Activated naive CD8-positive, alpha-beta T cell (primary cell): Measurements from ENCODE around the gene AGT.

Experiments used
- H3K27ac Mint-ChIP-seq: one replicate; pipeline ENCODE4 v1.8.0; 2021; ENCODE audit warnings: mixed read lengths
- H3K27me3 Mint-ChIP-seq: one replicate; pipeline ENCODE4 v1.8.0; 2021; ENCODE audit warnings: mixed read lengths
- H3K36me3 Mint-ChIP-seq: one replicate; pipeline ENCODE4 v1.8.0; 2021; ENCODE audit warnings: mixed read lengths
- H3K4me1 Mint-ChIP-seq: one replicate; pipeline ENCODE4 v1.8.0; 2021; ENCODE audit warnings: low read depth, mixed read lengths
- H3K4me3 Mint-ChIP-seq: one replicate; pipeline ENCODE4 v1.8.0; 2021; ENCODE audit warnings: mild to moderate bottlenecking, mixed read lengths
- H3K9me3 Mint-ChIP-seq: one replicate; pipeline ENCODE4 v1.8.0; 2021; ENCODE audit warnings: low read depth, mixed read lengths

Gene AGT

DNA sequence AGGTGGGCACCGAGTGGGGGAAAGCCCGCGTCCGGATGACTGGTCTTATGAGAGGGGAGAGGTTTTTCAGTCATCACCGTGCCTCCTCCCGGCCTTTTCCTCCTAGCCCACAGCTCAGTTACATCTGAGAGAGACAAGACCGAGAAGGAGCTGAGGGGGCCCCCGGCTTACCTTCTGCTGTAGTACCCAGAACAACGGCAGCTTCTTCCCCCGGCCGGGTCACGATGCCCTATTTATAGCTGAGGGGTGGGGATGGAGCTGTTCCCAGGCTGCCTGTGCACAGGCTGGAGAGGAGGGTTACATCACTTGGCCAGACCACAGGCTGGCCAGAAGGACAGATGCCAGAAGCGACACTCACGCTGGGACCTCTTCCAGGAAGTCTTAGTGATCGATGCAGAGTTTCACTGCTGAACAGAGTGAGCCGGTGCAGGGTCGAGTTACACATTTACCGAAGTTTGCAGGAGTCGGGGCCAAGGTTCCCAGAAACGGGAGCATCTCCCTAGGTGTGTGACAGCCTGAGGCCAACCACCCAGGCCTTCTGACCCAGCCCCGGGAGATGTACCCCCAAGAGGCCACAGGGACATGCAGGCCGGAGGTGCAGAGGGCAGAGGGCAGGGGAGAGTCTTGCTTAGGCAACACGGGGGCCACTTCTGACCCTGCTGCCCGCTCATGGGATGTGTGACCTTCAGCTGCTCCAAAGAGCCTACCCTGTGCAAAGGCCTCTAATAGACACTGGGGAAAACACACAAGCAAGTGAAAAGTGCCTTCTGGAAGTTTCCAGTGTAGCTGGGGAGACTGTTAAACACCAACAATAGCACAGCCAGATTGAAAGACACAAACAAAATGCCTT, at the start of gene AGT:
AGT (minus strand) TSS at position 208 of the 850 bp plus-strand sequence. CDS start 3,299 bp downstream, outside the sequence.
- no peak within 1 kb of the TSS for H3K4me3 Mint-ChIP-seq
- no peaks in the 10 kb centered on the region for H3K4me1 Mint-ChIP-seq
- peaks cover 3% of the 10 kb centered on the region for H3K9me3 Mint-ChIP-seq
- H3K27ac Mint-ChIP-seq = no peak within 1 kb of the TSS
- peaks cover 2% of the 10 kb centered on the region for H3K36me3 Mint-ChIP-seq
- peaks cover 6% of the 10 kb centered on the region for H3K27me3 Mint-ChIP-seq

DNA sequence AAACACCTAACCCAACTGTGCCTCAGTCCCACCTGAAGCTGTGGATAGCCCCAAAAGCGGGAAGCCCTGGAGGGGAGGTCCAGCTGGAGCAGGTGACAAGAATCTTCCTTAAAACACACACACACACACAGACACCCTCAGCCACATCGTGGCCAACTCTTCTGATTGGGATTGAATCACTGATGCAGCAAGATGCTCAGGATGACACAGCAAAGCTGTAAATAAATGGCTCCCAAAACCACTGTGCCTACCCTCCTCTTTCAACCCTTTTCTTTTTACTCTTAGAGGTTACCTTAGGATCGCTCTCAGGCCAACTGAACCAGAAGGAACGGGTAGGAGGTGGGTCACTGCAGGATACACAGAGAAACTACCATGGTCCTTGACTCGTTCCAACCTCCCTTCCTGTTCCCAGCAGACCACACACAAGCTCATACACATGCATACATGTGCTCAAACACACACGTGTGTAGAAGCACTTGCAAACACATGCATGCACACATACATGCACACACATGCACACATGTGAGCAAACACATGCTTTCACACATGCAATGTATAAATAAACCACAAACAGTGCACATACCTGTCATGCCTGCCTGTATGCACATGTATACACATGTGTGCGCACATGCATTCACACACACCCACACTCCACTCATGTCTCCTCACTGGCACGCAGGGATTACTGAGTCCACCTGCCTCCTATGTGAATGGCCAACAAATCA, 47.7 kb upstream of the AGT start:
- no peaks in the 10 kb centered on the region for H3K4me1 Mint-ChIP-seq
- H3K9me3 Mint-ChIP-seq = no peaks in the 10 kb centered on the region
- no peak overlapping the region for H3K27ac Mint-ChIP-seq
- no peak overlapping the region for H3K4me3 Mint-ChIP-seq
- H3K36me3 Mint-ChIP-seq = no peaks in the 10 kb centered on the region
- peaks cover 7% of the 10 kb centered on the region for H3K27me3 Mint-ChIP-seq

DNA sequence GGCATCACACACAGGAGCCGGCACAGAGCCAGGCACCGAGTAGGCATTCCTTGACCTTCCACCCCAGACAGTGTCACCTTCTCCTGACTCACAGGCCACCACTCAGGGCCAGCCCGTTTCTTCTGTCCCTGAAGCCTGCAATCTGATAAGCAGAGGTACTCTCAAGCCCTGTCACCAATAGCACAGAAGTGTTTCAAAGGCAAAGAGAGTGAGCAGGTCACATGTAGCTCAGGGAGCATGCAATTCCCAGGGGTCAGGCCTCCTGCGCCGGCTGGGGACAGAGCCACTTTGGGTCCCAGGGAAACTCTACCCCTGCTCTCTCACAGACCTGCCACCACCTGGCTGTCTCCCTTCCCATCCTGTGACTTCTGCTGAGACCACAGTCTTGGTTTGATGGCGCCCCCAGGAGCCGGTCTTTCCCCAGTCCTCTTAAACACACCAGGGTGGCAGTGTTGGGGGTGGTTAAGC, 46.5 kb upstream of the AGT start:
- peaks cover 9% of the 10 kb centered on the region for H3K27me3 Mint-ChIP-seq
- H3K9me3 Mint-ChIP-seq = no peaks in the 10 kb centered on the region
- H3K4me1 Mint-ChIP-seq = no peaks in the 10 kb centered on the region
- H3K4me3 Mint-ChIP-seq = no peak overlapping the region
- H3K27ac Mint-ChIP-seq = no peak overlapping the region
- H3K36me3 Mint-ChIP-seq = no peaks in the 10 kb centered on the region

DNA sequence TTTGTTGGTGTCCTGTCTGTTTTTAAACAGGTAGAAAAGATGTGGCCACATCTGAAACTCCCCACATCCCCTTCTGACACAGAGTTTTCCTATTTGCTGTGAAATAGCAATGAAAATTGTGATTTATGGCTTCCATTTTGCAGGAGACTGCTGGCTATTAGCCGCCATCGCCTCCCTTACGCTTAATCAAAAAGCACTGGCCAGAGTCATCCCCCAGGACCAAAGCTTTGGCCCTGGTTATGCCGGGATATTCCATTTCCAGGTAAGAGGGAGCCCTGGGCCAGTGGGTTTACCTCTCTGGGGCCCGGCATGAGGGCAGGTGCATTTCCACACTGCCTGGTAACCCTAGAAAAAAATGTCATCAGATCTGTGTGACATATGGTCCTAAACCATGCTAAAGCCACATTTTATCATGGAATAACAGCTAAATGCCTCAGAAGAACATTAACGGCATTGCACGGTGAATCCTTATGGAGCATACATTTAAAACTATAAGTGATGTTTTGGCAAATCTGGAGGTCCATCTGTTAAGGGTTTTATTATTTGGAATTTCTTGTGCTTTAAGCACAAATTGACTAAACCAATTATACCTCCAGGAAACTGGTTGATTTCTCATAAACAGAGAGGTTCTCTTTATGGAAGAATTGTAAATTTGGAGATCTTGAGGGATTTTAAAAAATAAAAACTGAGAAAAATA, 45.6 kb upstream of the AGT start:
- no peaks in the 10 kb centered on the region for H3K4me1 Mint-ChIP-seq
- H3K36me3 Mint-ChIP-seq = no peaks in the 10 kb centered on the region
- H3K27me3 Mint-ChIP-seq = peaks cover 9% of the 10 kb centered on the region
- no peak overlapping the region for H3K4me3 Mint-ChIP-seq
- no peak overlapping the region for H3K27ac Mint-ChIP-seq
- no peaks in the 10 kb centered on the region for H3K9me3 Mint-ChIP-seq

DNA sequence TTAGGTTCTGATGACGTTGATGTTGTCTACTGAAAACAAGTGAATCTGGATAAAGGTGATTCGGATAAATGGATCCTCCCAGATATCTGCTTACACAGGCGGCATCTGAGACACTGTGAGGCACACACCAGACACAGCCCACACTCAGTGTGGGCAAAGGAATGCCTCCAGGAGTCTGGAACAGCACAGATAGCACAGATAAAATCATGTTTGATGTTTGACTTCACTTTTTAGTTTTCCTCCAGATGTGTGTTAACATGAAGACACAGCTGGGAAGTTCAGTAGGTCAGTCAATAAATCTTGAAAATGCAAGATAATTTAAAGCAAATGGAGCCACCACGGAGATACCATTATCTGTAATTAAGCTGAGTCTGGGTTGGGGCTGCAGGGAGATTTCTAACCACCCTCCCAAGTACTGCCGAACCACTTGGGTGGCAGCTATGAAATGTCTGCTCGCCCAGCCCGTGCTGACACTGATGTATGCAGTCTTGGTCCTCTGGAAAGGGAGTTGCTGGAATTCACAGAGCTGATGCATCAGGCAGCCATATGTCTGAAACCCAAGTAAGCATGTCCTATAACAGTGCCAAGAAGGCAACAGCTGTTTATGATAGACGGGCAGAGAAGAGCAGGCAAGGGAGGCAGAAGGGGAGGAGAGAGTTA, 44.9 kb upstream of the AGT start:
- Mint-ChIP-seq H3K4me3 (no peak overlapping the region), H3K27ac (no peak overlapping the region), H3K4me1 (no peaks in the 10 kb centered on the region), H3K36me3 (no peaks in the 10 kb centered on the region), H3K27me3 (peaks cover 9% of the 10 kb centered on the region), H3K9me3 (no peaks in the 10 kb centered on the region)

DNA sequence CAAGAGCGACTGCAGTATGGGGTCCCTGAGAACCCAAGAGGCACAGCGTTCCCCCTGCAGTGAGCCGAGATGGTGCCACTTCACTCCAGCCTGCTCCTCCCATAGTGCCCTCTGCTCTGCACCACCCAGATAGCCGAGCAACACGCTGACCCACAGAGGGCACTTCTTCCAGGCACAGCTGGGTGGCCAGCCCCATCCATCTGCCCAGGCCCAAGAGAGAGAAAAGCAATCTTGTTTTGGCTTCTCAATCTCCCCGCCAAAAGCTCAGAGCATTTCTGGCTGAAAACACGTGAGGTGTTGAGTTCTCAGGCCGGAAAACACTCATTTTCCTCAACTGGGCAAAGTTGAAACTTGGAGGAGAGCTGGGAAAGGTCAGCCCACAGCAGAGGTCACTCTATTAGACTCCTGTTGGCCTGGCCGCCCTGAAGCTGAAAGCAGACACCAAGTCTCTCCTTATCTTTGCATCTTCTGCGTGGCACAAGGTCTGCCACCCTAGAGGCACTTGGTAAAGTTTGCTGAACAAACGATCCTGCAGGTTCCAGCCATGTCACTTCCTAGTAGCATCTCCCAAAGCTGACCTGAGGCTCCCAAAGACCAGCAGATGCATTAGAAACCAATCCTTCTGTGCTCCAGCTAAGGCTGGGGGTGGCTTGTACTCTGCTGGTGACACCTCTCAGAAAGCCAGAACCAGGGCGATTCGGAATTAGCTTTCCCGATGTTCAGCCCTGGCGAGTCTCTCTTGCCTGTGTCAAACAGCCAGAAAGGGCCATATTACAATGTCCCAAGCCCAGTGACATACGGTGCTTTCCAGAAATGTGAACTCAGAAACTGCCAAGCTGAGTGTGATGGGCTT, 44.2 kb upstream of the AGT start:
- Mint-ChIP-seq H3K9me3 (no peaks in the 10 kb centered on the region), H3K27me3 (peaks cover 6% of the 10 kb centered on the region), H3K36me3 (no peaks in the 10 kb centered on the region), H3K4me1 (no peaks in the 10 kb centered on the region), H3K27ac (no peak overlapping the region), H3K4me3 (no peak overlapping the region)

DNA sequence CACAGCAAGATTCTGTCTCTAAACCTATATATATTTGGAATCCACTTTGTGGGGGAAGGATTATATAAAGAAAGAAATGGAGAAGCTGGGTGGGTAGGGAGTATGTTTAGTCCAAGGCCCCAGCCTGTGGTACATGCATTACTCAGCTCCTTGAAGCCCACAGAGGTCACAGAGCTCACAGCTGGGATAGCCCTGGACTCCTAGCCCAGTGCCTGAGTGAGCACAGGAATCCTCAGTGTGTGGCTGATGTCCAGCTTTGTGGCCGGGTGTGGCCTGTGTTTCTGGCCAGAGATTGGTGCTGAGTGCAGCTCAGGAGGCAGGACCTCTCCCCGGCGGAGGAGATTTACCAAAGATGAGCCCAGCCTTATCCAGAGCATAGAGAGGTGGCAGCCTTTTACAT, 40.9 kb upstream of the AGT start:
- no peak overlapping the region for H3K27ac Mint-ChIP-seq
- no peaks in the 10 kb centered on the region for H3K9me3 Mint-ChIP-seq
- no peaks in the 10 kb centered on the region for H3K4me1 Mint-ChIP-seq
- no peaks in the 10 kb centered on the region for H3K36me3 Mint-ChIP-seq
- H3K4me3 Mint-ChIP-seq = no peak overlapping the region
- H3K27me3 Mint-ChIP-seq = peaks cover 4% of the 10 kb centered on the region

DNA sequence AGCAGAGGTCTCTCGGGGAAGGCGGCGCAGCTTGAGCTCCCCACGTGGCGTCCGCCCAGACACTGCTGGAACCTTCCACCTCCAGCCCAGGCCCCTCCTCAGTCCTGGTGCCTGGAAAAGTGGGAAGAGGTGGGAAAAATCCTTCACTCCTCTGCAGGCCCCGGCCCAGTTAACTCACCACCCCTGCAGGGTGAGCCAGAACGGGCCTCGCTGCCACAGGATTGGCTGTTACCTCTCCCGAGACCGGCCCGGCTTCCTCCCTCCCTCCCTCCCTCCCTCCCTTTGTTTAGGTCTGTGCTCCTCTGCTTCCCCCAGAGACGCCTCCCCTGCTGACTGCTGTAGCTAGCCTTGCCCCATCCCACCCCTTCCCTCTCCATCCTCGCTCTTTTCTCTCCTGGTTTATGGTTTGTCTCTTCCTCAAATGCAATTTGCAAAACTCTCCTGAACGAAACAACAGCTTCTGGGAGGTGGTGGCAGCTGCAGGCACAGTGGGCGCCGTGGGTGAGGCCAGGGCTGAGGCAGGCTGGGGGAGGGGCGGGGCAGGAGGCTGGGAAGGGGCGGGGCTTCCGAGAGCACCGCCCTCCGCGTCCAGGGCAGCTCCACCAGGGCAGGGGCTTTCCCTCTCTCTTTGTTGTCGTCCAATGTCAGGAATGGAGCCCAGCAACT, 39.8 kb upstream of the AGT start:
- H3K27me3 Mint-ChIP-seq = peaks cover 4% of the 10 kb centered on the region
- no peak overlapping the region for H3K4me3 Mint-ChIP-seq
- H3K9me3 Mint-ChIP-seq = no peaks in the 10 kb centered on the region
- H3K4me1 Mint-ChIP-seq = no peaks in the 10 kb centered on the region
- no peaks in the 10 kb centered on the region for H3K36me3 Mint-ChIP-seq
- H3K27ac Mint-ChIP-seq = no peak overlapping the region

DNA sequence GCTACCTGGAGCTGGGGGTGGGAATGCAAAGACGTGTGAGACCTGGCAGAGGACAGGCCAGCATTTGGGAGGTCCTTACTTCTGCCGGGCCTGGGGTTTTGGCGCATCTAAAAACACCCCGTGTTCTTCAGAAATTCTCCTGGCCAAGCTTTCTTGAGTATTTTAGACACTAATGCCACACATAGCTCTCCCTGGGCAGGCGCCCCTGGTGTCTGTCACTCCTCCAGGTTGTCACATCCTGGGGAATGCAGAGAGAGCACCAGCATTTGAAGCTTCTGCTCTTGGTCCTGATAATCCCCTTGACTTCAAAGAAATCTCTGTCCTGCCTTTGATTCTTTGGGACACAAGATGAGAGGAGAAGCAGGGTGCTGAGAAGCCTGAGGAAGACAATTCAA, 39.3 kb upstream of the AGT start:
- H3K27me3 Mint-ChIP-seq = peaks cover 4% of the 10 kb centered on the region
- H3K4me3 Mint-ChIP-seq = no peak overlapping the region
- H3K36me3 Mint-ChIP-seq = no peaks in the 10 kb centered on the region
- no peaks in the 10 kb centered on the region for H3K4me1 Mint-ChIP-seq
- no peaks in the 10 kb centered on the region for H3K9me3 Mint-ChIP-seq
- H3K27ac Mint-ChIP-seq = no peak overlapping the region

DNA sequence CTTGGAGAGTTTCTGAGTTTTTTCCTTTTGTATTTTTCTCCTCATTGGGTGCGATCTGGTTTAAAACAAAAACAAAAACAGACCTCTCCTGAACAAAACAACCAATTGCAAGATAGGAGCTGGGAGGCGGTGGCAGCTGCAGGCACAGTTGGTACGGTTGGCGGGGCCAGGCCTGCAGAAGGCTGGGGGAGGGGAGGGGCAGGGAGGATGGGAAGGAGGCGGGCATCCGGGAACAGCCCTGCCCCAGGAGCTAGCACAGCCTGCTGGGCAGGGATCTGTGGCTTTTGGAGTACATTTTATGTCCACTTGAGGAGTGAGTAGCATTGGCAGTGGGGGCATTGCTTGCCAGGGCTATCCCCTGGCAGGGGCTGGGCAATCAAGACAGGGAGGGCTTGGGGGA, 38.5 kb upstream of the AGT start:
- no peaks in the 10 kb centered on the region for H3K9me3 Mint-ChIP-seq
- no peak overlapping the region for H3K27ac Mint-ChIP-seq
- H3K36me3 Mint-ChIP-seq = no peaks in the 10 kb centered on the region
- no peak overlapping the region for H3K4me3 Mint-ChIP-seq
- H3K4me1 Mint-ChIP-seq = no peaks in the 10 kb centered on the region
- peaks cover 4% of the 10 kb centered on the region for H3K27me3 Mint-ChIP-seq

DNA sequence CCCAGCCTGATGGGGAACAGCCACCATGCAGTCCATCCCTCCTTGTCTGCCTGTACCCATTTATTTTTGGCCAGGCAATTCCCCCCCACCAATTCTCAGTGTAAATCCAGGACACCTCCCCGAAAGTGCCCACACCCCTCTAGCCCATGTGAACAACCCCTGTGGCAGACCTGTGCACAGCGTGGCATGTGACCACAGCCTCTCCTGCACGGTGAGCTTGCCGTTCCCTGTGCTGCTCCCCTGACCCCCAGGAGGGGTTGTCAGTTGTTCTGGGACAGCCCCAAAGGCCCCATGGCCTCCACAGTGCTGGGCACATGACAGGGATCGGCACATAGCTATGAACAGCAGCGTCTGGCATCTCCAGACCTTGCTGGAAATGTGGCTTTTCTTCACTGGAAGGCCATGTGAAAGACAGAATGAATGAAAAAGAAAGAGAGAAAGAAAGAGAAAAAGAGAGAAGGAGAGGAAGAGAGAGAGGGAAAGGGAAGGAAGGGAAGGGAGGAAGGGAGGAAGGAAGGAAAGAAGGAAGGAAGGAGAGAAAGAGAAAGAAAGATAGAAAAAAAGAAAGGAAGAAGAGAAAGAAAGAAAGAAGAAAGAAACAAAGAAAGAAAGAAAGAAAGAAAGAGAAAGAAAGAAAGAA, 37.2 kb upstream of the AGT start:
- no peaks in the 10 kb centered on the region for H3K9me3 Mint-ChIP-seq
- no peak overlapping the region for H3K27ac Mint-ChIP-seq
- no peak overlapping the region for H3K4me3 Mint-ChIP-seq
- no peaks in the 10 kb centered on the region for H3K4me1 Mint-ChIP-seq
- H3K27me3 Mint-ChIP-seq = peaks cover 2% of the 10 kb centered on the region
- H3K36me3 Mint-ChIP-seq = no peaks in the 10 kb centered on the region

DNA sequence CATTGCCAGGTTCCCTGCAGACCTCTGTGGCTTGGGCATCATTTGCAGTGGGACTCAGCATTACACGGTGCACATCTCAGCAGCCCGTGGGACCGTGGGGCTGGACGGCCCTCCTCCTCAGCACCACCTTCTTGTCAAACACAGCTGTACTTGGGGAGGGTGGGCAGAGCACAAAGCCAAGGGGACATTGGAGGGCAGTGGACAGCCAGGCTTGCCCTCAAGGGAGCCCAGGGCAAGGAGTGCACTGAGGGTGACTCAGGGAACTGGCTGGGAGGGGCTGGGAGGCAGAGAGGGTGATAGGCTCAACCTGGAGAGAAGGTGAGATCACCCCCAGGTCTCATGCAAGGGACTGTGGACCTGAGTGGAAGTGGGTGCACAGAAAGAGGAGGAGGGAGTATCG, 36.7 kb upstream of the AGT start:
- no peak overlapping the region for H3K4me3 Mint-ChIP-seq

DNA sequence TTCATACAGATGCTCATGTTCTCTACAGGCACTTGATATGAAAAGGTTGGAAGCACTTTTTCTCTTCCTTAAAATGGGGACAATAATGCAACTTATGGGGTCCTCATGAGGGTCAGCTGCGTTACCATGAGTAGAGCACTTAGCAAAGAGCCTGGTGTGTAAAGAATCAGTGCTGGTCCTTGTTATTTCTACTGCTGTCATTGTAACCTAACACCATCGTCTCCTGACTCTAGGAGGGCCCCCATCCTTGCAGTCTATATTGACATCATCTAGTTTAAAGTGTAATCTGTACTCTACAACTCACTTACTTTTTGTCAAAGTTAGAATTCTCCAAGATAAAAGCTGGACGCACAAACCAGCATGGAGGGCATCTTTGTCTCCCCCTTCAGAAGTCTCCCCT, 35.7 kb upstream of the AGT start:
- no peaks in the 10 kb centered on the region for H3K9me3 Mint-ChIP-seq
- no peak overlapping the region for H3K4me3 Mint-ChIP-seq
- peaks cover 2% of the 10 kb centered on the region for H3K27me3 Mint-ChIP-seq
- no peak overlapping the region for H3K27ac Mint-ChIP-seq
- no peaks in the 10 kb centered on the region for H3K4me1 Mint-ChIP-seq
- H3K36me3 Mint-ChIP-seq = no peaks in the 10 kb centered on the region

More for the DNA sequence above, 36.7 kb upstream of the AGT start:
- no peaks in the 10 kb centered on the region for H3K4me1 Mint-ChIP-seq
- no peak overlapping the region for H3K27ac Mint-ChIP-seq
- H3K36me3 Mint-ChIP-seq = no peaks in the 10 kb centered on the region
- H3K9me3 Mint-ChIP-seq = no peaks in the 10 kb centered on the region
- peaks cover 2% of the 10 kb centered on the region for H3K27me3 Mint-ChIP-seq
